ENCODE results near the gene PECR.

DNA sequence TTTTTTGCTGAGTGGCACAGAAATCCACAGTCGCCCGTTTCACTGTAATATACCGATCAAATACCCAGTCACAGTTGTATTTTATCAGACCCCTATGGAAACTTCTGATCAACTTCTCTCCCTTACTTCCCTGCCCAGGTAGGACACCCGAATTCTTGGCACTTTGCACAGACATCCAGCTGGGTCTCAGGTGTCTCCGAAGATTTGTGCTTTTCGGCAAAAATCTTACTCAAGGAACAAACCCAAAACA lies 68.9 kb downstream of the PECR start:
- TF ChIP-seq, protein P1, sequence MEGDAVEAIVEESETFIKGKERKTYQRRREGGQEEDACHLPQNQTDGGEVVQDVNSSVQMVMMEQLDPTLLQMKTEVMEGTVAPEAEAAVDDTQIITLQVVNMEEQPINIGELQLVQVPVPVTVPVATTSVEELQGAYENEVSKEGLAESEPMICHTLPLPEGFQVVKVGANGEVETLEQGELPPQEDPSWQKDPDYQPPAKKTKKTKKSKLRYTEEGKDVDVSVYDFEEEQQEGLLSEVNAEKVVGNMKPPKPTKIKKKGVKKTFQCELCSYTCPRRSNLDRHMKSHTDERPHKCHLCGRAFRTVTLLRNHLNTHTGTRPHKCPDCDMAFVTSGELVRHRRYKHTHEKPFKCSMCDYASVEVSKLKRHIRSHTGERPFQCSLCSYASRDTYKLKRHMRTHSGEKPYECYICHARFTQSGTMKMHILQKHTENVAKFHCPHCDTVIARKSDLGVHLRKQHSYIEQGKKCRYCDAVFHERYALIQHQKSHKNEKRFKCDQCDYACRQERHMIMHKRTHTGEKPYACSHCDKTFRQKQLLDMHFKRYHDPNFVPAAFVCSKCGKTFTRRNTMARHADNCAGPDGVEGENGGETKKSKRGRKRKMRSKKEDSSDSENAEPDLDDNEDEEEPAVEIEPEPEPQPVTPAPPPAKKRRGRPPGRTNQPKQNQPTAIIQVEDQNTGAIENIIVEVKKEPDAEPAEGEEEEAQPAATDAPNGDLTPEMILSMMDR (tag by site-specific recombination; IDR thresholded peaks at IDR 0.05): no peak
- TF ChIP-seq TCF7L2 (IDR thresholded peaks at IDR 0.05; ENCODE audit: borderline replicate concordance, low read depth, low read length): no peak
- TF ChIP-seq, protein P2, sequence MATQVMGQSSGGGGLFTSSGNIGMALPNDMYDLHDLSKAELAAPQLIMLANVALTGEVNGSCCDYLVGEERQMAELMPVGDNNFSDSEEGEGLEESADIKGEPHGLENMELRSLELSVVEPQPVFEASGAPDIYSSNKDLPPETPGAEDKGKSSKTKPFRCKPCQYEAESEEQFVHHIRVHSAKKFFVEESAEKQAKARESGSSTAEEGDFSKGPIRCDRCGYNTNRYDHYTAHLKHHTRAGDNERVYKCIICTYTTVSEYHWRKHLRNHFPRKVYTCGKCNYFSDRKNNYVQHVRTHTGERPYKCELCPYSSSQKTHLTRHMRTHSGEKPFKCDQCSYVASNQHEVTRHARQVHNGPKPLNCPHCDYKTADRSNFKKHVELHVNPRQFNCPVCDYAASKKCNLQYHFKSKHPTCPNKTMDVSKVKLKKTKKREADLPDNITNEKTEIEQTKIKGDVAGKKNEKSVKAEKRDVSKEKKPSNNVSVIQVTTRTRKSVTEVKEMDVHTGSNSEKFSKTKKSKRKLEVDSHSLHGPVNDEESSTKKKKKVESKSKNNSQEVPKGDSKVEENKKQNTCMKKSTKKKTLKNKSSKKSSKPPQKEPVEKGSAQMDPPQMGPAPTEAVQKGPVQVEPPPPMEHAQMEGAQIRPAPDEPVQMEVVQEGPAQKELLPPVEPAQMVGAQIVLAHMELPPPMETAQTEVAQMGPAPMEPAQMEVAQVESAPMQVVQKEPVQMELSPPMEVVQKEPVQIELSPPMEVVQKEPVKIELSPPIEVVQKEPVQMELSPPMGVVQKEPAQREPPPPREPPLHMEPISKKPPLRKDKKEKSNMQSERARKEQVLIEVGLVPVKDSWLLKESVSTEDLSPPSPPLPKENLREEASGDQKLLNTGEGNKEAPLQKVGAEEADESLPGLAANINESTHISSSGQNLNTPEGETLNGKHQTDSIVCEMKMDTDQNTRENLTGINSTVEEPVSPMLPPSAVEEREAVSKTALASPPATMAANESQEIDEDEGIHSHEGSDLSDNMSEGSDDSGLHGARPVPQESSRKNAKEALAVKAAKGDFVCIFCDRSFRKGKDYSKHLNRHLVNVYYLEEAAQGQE (tag by site-specific recombination; IDR thresholded peaks at IDR 0.05): no peak
- TF ChIP-seq ZBTB8A (tag by site-specific recombination; IDR thresholded peaks at IDR 0.05): no peak
- TF ChIP-seq ZNF558 (tag by site-specific recombination; IDR thresholded peaks at IDR 0.05): no peak
- TF ChIP-seq, protein P3, sequence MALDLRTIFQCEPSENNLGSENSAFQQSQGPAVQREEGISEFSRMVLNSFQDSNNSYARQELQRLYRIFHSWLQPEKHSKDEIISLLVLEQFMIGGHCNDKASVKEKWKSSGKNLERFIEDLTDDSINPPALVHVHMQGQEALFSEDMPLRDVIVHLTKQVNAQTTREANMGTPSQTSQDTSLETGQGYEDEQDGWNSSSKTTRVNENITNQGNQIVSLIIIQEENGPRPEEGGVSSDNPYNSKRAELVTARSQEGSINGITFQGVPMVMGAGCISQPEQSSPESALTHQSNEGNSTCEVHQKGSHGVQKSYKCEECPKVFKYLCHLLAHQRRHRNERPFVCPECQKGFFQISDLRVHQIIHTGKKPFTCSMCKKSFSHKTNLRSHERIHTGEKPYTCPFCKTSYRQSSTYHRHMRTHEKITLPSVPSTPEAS (tag by site-specific recombination; IDR thresholded peaks at IDR 0.05): no peak
- TF ChIP-seq, protein P4, sequence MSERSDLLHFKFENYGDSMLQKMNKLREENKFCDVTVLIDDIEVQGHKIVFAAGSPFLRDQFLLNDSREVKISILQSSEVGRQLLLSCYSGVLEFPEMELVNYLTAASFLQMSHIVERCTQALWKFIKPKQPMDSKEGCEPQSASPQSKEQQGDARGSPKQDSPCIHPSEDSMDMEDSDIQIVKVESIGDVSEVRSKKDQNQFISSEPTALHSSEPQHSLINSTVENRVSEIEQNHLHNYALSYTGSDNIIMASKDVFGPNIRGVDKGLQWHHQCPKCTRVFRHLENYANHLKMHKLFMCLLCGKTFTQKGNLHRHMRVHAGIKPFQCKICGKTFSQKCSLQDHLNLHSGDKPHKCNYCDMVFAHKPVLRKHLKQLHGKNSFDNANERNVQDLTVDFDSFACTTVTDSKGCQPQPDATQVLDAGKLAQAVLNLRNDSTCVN (tag by site-specific recombination; optimal IDR thresholded peaks at IDR 0.05): no peak
- TF ChIP-seq ZNF423 (tag by site-specific recombination; IDR thresholded peaks at IDR 0.05): no peak
- TF ChIP-seq ZNF521 (tag by site-specific recombination; IDR thresholded peaks at IDR 0.05): no peak
- TF ChIP-seq ZNF19 (tag by site-specific recombination; IDR thresholded peaks at IDR 0.05; ENCODE audit: low read depth): no peak
- TF ChIP-seq ZBTB7A (tag by site-specific recombination; IDR thresholded peaks at IDR 0.05; ENCODE audit: low read depth): no peak
- TF ChIP-seq ZNF501 (tag by site-specific recombination; IDR thresholded peaks at IDR 0.05): no peak
